ENCODE measurements around the gene KCNK10. TPM values are rescaled to one million over a fixed set of nuclear protein-coding genes. Genes with fewer than 3 reads are reported as not detected.

KCNK10 gene
- total and polyA plus RNA-seq, 2 of the 8 experiments (the other 6 are each of a cell fraction or from before 2014, with no cell fraction given) = 0.45 to 0.63 TPM

DNA sequence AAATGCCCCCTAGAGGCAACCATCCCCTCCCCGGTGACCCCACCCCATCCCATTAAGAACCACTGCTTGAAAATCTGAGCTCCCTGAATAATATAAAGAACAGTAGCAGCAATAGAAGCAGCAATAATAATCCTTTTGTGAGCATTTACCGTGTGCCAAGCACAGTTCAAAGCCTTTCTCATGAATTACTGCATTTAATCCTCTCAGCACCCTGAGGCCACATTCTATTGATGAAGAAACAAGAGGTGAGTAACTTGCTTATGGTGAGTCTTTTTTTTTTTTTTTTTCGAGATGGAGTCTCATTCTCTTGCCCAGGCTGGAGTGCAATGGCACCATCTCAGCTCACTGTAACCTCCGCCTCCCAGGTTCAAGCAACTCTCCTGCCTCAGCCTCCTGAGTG lies 65.0 kb downstream of the KCNK10 start (continued):
- TF ChIP-seq CTBP2 (IDR thresholded peaks at IDR 0.05; ENCODE audit: borderline replicate concordance, insufficient read depth, insufficient read length, low read length) (no peak), CHD1 (IDR thresholded peaks at IDR 0.05; ENCODE audit: low read depth, low read length) (no peak), NANOG (IDR thresholded peaks at IDR 0.05; ENCODE audit: insufficient read depth, low read depth, low read length, poor library complexity, severe bottlenecking) (no peak), TBP (IDR thresholded peaks at IDR 0.05; ENCODE audit: low read depth, low read length) (no peak), TCF12 (IDR thresholded peaks at IDR 0.05; ENCODE audit: low read depth, low read length) (no peak), SRF (IDR thresholded peaks at IDR 0.05; ENCODE audit: low read depth, low read length) (no peak), RNF2 (IDR thresholded peaks at IDR 0.05; ENCODE audit: borderline replicate concordance, low read depth, low read length, missing control alignments, poor library complexity, severe bottlenecking) (no peak)
- TF ChIP-seq, protein P1, sequence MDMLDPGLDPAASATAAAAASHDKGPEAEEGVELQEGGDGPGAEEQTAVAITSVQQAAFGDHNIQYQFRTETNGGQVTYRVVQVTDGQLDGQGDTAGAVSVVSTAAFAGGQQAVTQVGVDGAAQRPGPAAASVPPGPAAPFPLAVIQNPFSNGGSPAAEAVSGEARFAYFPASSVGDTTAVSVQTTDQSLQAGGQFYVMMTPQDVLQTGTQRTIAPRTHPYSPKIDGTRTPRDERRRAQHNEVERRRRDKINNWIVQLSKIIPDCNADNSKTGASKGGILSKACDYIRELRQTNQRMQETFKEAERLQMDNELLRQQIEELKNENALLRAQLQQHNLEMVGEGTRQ (IDR thresholded peaks at IDR 0.05; ENCODE audit: low read length) = no peak

All from H1 (cell line).